GM21447 (cell line): ENCODE measurements around the gene TXNRD1.
A peak's percentile ranks its signal among the peaks of the same experiment; 100 is the strongest.

Experiments used
- ATAC-seq: cut with Tn5 transposase; IDR thresholded peaks from one replicate; pipeline ENCODE4 v1.9.1; 2021; ENCODE audit not compliant: unreplicated experiment

The TXNRD1 gene

DNA sequence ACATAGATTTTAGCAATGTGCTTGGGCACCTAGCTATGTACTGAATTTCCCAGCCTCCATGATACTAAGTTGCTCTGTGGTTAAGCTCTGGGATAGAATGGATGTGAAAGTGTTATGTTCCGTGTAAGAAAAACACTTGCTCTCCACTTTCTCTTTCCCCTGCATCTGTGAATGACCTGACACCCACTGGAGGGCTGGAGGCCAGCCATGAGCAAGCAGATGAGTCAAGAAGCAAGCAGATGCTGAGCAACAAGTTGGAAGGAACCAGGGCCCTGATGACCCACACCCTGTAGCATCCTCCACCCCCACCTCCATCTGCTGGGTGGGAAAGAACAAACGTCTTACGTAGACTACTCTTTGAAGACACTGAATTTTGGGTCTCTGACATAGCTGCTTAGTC lies 144.6 kb downstream of the TXNRD1 start:
- ATAC-seq, result no peak

DNA sequence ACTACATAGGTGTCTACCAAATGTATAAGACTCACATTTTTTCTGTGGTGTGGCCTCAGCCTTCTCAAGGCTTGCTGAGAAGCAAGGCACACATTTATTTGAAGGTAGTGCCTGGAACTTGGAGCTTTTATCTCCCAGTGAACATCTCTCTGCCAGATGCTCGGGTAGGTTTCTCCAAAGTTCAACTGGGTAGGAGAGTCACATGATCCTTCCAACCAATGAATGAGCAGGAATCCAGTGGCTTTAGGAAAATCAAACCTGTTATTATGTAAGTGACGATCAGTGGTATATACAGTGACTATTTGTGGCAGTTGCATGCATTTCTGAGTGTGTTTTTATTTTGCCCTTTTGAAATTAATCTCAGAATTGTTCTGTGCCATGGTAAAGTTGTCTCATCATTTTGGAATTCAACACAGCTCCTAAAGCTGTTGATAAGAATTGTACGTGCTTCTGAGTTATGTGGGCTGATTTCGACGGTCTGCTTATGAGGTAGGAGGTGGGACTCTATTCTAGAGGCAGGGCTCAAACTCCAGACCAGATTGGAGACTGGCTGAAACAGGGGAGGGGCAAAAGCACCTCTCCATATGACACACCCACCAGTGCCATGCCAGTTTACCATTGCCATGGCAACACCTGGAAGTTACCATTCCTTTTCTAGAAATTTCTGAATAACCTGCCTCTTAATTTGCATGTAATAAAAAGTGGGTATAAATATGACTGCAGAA lies 145.6 kb downstream of the TXNRD1 start:
- no peak for ATAC-seq

DNA sequence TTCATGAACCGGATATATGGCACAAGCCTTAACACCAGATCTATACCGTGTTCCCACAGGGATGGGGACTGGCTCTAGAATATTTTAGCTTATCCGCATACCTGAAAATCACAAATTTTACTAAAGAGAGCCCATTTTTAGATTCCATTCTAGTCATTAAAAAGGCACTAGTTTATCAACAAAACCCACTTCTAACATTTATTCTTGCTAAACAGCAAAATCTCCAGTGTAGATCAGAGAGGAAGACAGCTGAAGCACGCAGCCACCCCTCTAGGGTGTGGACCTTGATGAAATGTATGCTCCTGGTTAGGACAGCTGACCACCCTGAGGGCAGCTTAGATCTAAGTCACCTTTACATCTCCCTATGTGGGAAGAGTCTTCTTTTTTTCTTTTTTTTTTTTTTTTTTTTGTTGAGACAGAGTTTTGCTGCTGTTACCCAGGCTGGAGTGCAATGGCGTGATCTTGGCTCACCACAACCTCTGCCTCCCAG lies 150.4 kb downstream of the TXNRD1 start:
- ATAC-seq, result no peak

DNA sequence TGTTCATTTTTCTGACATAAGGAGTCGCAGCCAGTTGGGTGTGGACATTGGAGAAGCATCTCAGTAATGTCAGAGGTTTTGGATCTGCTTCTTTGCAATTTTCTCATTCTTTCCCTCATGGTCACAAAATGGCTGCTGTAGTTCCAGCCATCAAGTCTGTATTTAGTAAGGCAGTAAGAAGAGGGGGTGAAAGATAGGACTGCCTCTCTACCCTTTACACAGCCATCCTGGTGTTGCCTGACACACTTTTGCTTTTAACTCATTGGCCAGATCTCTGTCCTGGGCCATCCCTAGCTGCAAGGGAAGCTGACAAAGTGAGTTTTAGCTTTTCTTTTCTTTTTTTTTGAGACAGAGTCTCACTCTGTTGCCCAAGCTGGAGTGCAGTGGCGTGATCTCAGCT lies 154.1 kb downstream of the TXNRD1 start:
- ATAC-seq, result no peak

DNA sequence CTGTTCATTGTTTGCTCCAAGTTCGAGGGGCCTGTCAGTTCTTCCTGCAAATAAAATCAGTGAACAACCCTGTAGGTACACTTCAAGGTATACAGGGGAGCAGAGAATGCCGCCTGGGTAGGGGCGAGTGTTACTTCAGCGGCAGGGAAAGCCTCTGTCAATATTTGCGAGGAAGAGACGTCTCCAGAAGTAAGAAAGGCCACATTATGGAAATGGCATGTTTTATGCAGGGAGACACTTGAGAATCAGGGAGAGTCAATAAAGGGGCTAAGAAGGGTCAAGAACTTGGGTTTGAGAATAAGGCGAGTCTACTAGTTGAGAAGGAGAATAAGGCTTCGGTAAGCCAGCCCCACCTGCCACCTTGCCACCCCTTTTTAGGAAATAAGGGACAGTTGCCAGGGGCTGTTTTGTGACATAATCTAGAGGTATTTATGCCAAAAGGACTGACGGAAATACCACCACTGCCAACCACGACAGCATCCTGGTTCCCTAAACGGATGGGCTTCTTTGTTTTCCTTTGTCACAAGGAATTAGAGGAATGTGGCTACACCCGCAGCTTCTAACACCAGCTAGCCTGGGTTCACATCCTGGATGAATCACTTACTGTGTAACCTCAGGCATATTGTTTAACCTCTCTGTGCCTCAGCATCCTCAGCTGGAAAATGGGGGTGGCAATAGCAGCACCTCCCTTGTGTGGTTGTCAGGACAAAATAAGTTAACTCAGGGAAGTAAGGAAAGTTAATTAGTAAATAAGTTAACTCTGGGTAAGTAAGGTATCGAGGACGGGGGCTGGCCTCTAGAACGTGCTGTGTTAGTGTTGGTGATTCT lies 155.7 kb downstream of the TXNRD1 start:
- no peak for ATAC-seq

- ATAC-seq, result no peak
Observed at GRCh38 chr12:104372061-104372720, 156.6 kb downstream of the TXNRD1 start.

DNA sequence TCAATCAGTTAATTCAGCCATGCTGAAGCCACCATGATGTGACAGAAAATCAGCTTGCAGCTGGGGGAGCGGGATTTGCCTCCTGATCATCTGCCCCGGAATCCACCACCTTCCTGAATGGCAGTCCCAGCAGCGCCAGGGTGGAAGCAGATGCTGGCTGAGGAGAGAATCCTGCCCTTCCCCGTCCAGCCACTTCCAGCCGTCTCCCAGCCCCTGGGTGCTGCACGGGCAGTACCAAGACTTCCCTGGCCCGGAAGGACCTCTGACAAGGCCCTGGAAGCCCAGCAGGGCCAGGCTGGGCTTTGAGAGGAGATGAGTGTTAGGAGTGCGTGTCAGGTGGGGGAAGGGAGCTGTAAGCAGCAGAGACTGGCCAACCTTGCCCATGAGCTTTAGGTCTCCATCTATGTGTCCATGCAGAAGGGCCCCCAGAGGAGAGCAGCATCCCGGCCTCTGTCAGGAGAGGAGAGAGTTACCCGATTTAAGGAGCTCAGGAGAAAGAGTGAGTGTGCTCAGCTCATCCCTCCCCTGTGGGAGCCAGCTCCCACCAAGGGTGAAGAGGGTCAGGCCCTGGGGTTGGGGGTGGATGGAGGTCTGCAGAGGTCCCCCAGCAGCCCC lies 157.2 kb downstream of the TXNRD1 start:
- ATAC-seq, result no peak

DNA sequence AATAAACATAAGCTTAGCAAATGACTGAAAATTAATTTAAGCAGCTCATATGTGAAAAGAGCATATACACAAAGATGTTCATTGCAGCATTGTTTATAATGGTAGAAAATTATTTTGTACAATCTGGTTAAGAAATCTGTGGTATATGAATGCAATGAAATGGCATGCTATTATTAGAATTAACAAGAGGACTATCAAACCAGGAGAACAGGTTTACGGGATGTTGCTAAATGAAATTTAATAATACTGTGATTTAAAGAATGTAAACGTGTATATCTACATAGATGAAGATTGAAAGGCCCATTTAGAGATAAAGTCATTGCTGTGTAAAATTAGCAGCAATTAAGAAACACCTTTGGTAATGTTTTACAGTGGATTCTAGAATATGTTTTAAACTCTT lies 158.5 kb downstream of the TXNRD1 start:
- no peak for ATAC-seq

- ATAC-seq, result no peak
Observed at GRCh38 chr12:104374806-104375205, 159.2 kb downstream of the TXNRD1 start.

DNA sequence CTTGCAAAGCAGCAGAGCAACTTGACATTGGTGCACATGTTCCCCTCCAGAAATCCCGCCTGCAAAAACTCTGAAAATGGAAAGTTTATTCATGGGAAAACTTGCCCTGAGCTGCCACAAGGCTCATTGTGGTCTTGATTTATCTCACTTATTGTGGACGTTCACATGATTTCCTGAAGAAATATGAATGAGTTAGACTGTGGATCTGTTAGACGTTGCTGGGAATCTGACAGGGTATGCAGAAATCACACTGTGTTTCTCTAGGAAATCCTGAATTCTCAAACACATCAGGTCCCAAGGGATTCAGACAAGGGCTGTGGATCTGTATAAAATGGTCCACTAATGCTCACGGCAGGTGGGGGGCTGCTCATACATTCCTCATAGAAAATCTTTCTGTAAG lies 160.2 kb downstream of the TXNRD1 start:
- no peak for ATAC-seq

DNA sequence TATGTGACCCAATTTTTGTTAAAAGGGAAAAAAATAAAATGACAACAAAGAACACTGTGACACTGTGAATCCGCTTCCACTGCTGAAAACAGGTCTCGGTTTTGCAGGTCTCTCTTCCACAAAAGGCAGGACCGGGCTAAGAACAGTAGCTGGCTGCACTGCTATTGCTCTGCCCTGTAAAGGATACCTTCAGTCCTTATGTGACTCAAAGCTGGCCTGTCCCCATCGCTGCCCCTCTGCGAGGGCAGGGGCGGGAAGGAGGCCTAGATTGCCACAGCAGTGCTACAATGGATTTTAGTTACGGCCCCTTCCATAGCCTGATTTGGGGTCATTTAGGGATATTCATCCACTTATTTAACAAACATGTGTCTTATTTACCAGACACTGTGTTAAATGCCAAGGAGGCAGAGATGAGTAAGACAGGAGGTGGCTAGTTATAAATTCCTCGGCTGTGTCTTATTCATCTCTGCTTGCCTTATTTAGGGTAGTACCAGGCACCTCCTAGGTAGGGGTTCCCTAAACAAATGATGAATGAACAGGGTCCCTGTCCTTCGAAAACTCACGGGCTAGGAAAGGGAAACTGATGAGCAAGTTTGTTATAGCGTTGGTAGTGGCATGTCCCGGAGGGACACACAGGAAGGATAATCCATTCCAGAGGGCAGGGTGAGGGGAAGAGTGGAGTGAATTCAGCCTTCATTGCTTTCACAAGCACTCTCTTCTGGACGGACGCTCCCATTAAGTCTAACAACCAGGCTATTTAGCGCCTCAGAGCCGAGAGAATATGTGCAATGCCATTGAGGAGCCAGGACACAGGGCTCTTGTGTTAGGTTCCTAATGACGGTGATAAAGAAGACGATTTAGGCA lies 161.3 kb downstream of the TXNRD1 start:
- ATAC-seq, result no peak

DNA sequence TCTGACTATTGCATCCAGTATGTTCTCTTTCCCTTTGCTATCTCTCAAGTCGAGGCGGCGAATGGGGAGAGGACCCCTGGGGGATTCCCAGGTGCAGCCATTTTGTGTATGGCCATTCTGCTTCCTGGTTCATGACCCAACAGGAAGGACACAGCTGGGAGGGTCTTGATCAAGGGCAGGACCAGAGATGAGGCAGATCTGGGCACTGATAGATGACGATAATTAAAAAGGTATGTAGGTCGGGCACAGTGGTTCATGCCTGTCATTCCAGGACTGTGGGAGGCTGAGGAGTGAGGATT lies 161.9 kb downstream of the TXNRD1 start:
- ATAC-seq, result no peak

GRCh38 chr12:104378427-104378826 lies 162.8 kb downstream of the TXNRD1 start:
- ATAC-seq, result no peak

- ATAC-seq, result no peak
Observed at GRCh38 chr12:104381341-104381730, 165.8 kb downstream of the TXNRD1 start.

DNA sequence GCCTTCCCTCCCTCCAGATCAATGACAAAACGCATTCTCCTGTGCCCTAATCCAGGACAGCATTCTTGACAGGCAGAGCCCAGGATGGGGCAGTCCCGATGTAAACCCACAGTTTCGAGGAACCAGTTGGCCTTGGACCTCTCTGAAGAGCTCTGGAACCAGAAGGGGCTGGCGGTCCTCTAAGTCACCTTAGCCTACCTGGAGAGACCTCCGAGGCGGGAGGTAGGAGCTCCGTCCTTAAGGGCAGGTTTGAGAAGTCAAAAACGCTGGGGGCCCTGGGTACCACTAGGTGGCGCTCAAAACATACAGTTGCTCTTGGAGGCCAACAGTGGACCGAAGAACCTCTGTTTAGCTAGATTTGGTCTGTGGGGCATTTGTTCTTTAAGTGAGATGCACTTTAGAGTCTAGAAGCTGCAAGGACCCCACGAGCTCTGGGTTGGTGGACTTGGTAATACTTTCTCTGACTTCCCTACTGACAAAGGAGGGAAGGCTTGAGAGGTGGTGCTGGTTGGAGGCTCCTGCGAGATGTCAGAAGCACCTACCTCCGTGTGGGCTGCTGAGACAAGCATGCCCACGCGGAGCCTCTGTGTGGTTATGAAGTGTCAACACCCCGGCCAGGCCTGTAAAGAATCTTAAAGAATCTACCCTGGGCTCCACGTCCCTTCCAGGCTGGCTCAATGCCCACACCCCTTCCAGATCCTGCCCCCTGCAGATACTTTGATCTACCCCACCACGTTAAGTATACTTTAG lies 166.3 kb downstream of the TXNRD1 start:
- peak; percentile 53 for ATAC-seq

DNA sequence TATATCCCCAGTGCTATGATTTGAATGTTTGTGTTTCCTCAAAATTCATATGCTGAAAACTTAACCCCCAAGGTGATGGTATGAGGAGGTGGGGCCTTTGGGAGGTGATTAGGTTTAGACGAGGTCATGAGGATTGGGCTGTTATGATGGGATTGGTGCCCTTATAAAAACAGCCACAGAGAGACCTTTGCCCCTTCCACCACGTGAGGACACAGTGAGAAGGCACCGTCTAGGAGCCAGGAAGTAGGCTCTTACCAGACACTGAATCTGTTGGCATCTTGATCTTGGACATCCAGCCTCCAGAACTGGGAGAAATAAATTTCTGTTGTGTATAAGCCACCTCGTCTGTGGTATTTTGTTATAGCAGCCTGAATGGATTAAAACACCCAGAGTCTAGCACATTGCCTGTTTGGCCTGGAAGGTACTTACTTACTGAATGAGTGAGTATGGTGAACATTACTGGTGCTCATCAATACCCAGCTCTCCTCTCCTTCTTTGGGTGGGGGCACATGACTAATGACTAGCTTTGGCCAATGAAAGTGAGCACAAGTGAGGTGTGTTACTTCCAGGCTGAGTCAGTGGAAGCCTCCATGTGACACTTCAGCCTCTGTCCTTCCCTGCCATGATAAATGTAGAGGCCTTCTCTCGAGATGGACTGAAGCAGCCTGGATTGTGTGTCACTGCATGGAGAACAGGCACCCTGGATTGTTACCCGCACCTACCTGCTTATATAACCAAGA lies 168.7 kb downstream of the TXNRD1 start:
- ATAC-seq, result no peak

DNA sequence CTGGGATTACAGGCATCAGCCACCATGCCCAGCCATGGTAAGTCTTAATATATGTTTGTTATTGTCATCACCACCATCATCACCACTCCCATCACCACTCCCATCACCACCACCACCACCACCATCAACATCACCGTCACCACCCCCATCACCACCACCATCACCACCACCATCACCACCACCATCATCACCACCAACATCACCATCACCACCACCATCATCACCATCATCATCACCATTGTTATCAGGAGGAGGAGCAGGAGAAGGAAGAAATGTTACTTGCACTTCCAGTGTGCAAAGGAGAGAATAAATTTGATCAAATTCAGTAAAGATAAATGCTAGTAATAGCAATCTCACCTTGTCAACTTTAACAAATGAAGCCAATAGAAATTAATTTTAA lies 169.9 kb downstream of the TXNRD1 start:
- ATAC-seq, result no peak

GRCh38 chr12:104386461-104386860 lies 170.9 kb downstream of the TXNRD1 start:
- ATAC-seq, result no peak

DNA sequence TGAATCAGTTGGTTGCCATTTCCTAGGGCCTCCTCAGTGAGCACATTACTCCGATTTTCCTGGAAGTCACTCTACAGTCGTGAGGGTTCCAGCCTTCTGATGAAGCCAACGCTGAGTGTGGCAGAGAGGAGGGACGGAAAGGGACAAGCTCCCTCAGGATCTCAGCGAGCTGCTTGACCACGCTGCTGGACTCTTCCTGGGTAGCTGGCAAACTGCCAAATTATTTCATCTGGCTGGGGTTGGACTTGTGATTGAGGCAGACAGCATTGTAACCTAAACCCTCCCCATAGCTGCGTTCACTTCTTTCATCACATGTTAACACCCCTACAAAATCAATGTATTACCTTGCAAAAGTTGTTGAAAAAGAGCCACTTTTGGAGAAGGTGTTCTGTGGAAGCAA lies 171.6 kb downstream of the TXNRD1 start:
- no peak for ATAC-seq
